ENCODE results near the gene HEATR5A.

DNA sequence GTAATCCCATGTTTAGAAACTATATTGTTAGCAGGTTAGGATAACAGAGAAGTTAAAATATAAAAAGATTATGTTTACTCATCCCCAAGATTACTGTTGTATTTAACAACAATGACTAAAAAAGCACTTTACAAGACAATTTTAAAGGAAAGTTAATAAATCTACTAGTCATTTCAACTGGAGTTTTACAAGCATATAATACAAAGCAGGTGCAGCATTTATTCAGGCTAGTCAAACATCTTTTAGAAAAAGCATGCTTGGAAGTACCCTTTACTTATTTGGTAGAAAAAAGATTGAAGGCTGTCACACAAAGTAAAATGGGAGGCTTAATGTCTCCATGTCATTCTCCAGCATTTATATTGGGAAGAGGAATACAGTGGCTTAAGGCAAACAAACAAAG, 80.6 kb downstream of the HEATR5A start:
- TF ChIP-seq, protein P1, sequence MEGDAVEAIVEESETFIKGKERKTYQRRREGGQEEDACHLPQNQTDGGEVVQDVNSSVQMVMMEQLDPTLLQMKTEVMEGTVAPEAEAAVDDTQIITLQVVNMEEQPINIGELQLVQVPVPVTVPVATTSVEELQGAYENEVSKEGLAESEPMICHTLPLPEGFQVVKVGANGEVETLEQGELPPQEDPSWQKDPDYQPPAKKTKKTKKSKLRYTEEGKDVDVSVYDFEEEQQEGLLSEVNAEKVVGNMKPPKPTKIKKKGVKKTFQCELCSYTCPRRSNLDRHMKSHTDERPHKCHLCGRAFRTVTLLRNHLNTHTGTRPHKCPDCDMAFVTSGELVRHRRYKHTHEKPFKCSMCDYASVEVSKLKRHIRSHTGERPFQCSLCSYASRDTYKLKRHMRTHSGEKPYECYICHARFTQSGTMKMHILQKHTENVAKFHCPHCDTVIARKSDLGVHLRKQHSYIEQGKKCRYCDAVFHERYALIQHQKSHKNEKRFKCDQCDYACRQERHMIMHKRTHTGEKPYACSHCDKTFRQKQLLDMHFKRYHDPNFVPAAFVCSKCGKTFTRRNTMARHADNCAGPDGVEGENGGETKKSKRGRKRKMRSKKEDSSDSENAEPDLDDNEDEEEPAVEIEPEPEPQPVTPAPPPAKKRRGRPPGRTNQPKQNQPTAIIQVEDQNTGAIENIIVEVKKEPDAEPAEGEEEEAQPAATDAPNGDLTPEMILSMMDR (conservative IDR thresholded peaks at IDR 0.05; ENCODE audit: low read depth in 2 of 2): no peak
- TF ChIP-seq POLR2AphosphoS5 (IDR thresholded peaks at IDR 0.05; ENCODE audit: low read depth): no peak

Data from GM23338 (cell line).